ENCODE data around the gene LIN52. TPM values are rescaled to one million over a fixed set of nuclear protein-coding genes. Genes with fewer than 3 reads are reported as not detected.
A peak's percentile ranks its signal among the peaks of the same experiment; 100 is the strongest.
"Not testable (repeated sequence)": the region's sequence is repeated elsewhere in the genome, so short reads cannot be mapped to it uniquely, and the experiment has no call there.

LIN52 gene
- total and polyA plus RNA-seq, 10 donors, result 4.0 to 11.3 (median 8.5) TPM

DNA sequence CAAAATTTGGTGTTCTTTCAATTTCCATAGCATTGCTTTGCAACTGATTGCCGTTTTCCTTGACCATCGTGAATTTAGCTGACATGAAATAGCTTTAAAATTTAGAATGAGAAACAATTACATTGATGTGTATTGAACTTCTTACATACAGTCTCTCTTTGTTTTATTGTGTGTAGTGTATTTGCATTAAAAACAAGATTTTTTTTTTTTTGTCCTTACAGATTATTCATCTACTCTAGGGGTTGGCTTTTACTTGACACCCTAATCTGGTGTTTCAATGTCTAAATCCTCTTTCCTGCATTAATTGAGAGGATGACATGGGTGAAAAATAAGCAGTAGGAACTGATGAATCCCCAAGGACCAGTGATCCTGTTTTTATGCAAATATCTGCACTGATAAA is 20.6 kb downstream of the LIN52 start:
- Histone ChIP-seq H3K36me3 (peaks cover 0 to 81% (median 35%) of the 10 kb centered on the region in 6 donors), H3K4me3 (no peak overlapping the region)
- intact Hi-C loops (cut with DNase I; ENCODE audit: low total_unique reads), result no loop called here

GRCh38 chr14:74109369-74109768 is 24.6 kb downstream of the LIN52 start:
- DNase-seq, result peak; percentile 6
- TF ChIP-seq CTCF (IDR thresholded peaks at IDR 0.05 in 8 of 11, conservative IDR thresholded peaks at IDR 0.05 in 3 of 11) (no peak), POLR2A (IDR thresholded peaks at IDR 0.05) (no peak), POLR2AphosphoS5 (IDR thresholded peaks at IDR 0.05) (no peak)
- H3K27ac ChIP-seq, result no peak overlapping the region
- no peaks in the 10 kb centered on the region for H3K27me3 ChIP-seq (replicated peaks in 1 of 7)
- no peak overlapping the region for H3K4me3 ChIP-seq
- WGBS, 5 donors, result 88 to 100% (median 94%) methylated on average over 1 of the region's 1 CpG
- no peaks in the 10 kb centered on the region for H3K9me3 ChIP-seq
- H3K36me3 ChIP-seq, result peaks cover 0 to 79% (median 18%) of the 10 kb centered on the region in 6 donors
- intact Hi-C loops (cut with DNase I; ENCODE audit: low total_unique reads), result no loop called here
- H3K4me1 ChIP-seq, result no peaks in the 10 kb centered on the region

More for the DNA sequence above, 20.6 kb downstream of the LIN52 start:
- Histone ChIP-seq H3K27me3 (replicated peaks in 1 of 7) (no peaks in the 10 kb centered on the region), H3K9me3 (no peaks in the 10 kb centered on the region), H3K4me1 (no peaks in the 10 kb centered on the region), H3K27ac (no peak overlapping the region)
- no peak for TF ChIP-seq CTCF (IDR thresholded peaks at IDR 0.05 in 8 of 11, conservative IDR thresholded peaks at IDR 0.05 in 3 of 11)
- no peak for TF ChIP-seq POLR2A (IDR thresholded peaks at IDR 0.05)
- no peak for TF ChIP-seq POLR2AphosphoS5 (IDR thresholded peaks at IDR 0.05)
- WGBS, 5 donors, result 93 to 100% (median 99%) methylated on average over 2 of the region's 2 CpGs
- no peak for DNase-seq

DNA sequence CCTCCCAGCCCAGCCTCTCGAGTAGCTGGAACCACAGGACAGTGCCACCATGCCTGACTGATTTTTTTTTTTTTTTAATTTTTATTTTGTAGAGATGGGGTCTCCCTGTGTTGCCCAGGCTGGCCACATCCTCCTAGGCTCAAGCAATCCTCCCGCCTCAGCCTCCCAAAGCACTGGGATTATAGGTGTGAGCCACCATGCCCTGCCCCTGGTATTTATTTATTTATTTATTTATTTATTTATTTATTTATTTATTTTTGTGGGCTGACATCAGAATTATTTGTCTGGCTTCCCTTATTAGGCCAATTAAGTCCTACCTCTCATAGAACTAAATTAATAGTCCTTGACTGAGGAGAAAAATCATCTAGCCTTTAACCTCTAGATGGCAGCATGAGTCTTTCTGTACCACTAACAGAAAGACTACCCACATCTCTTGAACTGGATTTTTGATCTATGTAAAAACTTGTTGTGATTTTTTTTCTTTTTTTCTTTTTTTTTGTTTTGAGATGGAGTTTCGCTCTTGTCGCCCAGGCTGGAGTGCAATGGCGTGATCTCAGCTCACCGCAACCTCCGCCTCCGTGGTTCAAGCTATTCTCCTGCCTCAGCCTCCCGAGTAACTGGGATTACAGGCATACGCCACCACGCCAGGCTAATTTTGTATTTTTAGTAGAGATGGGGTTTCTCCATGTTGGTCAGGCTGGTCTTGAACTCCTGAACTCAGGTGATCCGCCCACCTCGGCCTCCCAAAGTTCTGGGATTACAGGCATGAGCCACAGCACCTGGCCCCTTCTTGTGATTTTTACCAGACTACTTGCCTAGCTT is 26.9 kb downstream of the LIN52 start:
- not testable (repeated sequence) for H3K4me1 ChIP-seq; H3K27me3 ChIP-seq (replicated peaks in 1 of 7); H3K9me3 ChIP-seq; H3K4me3 ChIP-seq; H3K27ac ChIP-seq
- peak in 10 of 11 experiments; percentile 5 to 62 (median 45) for TF ChIP-seq CTCF (IDR thresholded peaks at IDR 0.05 in 8 of 11, conservative IDR thresholded peaks at IDR 0.05 in 3 of 11)
- WGBS, 5 donors, result 92 to 96% (median 94%) methylated on average over 12 to 13 of the region's 13 CpGs
- DNase-seq, result peak; percentile 18
- intact Hi-C loops (cut with DNase I; ENCODE audit: low total_unique reads), result loop anchor here (2.0 kb wide), 1 partner anchor 139 kb away; no protein-coding TSS in a partner anchor
- H3K36me3 ChIP-seq, result peaks cover 0 to 77% (median 10%) of the 10 kb centered on the region in 6 donors

GRCh38 chr14:74125487-74125886 is 40.7 kb downstream of the LIN52 start:
- H3K27ac ChIP-seq; H3K4me1 ChIP-seq; DNase-seq; H3K9me3 ChIP-seq; H3K4me3 ChIP-seq; H3K27me3 ChIP-seq (replicated peaks in 1 of 7); intact Hi-C loops (cut with DNase I; ENCODE audit: low total_unique reads): not testable (repeated sequence)
- peaks cover 0 to 15% (median 4%) of the 10 kb centered on the region in 6 donors for H3K36me3 ChIP-seq
- 69 to 91% (median 87%) methylated on average over 4 of the region's 5 CpGs for WGBS, 5 donors

Measured in spleen (tissue), 11 donors.